HG03521 (cell line): ENCODE results near the gene LMNTD2.

Experiments used
- ATAC-seq: cut with Tn5 transposase; IDR thresholded peaks from one replicate; pipeline ENCODE4 v1.9.1; 2021; ENCODE audit warnings: mild to moderate bottlenecking, moderate library complexity; ENCODE audit not compliant: unreplicated experiment

Gene LMNTD2

DNA sequence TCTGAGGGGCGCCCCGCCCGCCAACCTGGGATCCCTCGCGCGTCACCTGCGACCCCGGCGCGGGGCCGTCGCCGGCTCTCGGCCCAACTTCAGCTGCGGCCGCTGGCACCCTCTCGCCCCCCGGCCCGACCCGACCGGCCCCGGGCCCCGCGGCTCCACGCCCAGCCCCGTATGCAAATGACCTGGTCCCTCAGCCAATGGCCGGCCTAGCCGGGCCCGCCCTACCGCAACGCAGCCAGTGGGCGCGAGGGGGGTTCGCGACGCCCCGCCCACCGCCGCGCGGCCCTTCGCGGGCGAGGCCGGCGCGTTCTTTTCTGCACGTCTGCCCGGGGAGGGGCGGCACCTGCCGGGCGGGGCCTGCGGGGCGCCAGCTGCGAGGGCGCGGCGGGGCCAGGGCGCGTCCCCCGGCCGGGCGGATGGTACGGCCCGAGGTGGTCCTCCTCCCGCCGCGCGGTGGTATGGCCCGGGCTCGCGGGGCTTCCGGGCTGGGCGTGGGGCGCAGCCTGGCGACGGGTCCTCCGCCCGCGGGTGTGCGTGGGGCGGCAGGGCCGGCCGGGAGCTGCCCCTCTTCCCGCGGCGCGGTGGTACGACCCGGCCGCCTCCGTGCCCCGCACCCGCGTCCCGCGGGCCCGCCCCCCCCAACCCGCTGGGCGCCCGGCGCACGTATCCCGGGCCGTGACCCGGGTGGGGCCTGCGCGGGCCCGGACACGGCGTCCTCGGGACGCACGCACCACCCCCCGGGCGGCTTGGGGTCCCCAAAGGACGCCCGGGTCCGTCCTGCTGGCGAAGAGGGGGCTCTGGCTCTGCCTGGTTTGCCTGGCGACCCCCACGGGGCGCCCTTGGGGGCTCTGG, 8.0 kb upstream of the LMNTD2 start:
- peak; percentile 83 for ATAC-seq

DNA sequence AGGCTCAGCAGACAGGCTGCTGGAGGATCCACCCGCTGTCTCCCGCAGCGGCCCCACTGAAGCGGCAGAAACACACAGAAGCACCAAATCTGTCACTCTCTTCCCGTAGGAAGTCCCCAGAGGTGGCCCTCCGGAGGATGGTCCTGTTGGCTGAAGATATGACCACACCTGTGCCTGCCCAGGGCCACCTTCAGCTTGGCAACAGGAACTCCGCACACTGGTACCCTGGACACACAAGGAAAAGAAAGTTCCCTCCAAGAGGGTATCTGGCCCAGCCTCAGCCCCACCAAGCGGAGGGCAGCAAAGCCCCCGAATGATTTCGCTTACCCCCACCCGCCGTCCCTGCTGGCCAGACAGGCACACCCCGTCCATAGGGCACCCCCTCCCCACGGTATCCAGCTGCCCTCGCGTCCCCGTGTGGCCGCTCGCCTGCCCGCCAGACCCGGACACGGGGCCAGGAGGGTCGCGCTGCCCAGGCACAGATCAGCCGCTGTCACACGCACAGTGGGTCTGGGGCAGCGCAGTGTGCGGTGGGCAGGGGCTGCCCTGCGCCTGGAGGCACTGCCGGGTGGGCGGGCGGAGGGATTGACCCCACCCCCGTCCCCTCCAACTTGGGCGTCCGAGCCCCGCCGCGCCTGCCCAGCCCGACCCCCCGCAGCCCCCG, 7.2 kb upstream of the LMNTD2 start:
- ATAC-seq: no peak

DNA sequence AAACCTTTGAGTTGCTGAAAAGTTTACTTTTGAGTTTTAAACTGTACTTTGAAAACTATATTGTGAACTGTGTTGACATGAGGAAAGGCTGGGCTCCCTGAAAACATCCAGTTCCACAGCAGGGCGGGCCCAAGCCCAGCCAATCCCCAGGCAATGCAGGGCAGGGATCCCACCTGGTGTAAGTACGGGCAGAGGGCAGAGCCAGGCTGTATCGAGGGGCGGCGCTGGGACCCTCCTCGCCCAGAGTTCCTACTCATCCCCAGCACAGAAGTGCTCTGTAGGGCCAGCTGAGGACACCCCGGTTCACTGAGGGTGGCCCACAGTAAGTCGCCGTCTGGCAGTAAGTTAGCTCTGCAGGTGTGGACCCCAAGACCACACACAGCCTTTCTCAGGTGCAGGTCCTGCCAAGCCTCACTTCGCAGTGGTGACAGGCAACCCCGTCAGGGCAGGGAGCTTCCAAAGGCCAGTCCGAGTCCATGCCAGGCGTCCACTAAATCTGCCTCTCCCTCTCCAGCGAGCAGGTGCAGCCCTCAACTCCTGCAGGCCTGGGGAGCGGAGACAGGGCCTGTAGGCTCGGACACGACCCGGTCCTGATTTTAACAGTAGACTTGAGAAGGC, 6.6 kb upstream of the LMNTD2 start:
- no peak for ATAC-seq

DNA sequence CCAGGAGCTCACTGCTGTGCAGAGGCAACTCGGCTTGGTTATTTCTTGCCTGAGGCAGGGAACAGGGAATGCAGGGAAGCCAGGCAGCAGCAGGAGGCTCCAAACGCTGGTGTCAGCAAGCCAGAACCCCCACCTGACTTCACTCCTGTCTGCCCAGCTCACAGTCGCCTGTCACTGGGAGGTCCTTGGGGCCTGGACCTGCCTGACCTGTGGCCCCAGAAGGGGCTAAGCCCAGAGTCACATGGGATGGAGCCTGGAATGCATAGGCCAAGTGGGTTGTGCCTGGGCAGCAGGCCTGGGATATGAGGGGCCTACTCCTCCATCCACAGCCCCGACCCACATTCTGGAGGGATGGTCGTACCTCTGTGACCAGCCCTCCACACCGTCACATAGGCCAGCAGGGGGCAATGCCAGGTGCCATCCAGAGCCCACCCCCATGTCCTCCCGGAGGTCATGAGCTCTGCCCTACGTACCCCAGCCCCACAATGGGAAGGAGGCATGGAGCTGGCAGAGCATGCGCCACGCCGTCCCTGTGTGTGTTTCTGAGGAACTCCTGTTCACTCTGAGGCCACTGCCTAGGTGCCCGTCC, 5.5 kb upstream of the LMNTD2 start:
- ATAC-seq: no peak

DNA sequence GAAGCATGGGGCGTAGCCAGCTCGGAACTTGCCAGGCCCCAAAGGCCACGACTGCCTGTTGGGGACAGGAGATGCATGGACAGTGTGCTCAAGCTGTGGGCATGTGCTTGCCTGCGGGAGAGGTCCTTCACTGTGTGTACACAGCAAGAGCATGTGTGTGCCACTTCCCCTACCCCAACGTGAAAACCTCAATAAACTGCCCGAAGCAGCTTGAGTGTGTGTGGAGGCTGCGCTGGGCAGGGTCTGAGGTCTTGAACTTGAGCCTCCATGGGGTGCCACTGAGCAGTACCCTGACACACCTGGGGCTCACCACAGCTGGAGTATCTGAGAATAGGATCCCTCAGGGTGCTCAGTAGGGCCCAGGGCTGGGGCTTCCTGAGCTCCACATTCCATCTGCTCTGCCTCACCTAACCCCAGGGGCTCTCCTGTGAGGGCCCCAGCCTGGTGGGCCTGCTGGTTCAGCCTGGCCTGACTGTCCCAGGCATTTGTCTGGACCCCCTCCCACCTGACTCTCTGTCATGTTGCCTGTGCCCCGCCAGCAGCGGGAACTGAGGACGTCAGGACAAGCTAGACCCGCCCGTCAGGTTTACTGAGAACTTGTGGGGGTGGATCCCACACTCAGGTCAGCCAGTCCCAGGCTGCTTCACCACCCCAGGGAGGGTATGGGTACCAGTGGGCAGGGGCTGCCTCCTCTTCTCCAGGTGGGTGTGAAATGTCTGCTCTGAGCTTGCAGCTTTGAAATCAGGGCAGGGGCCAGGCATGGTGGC, 3.5 kb upstream of the LMNTD2 start:
- ATAC-seq: no peak

DNA sequence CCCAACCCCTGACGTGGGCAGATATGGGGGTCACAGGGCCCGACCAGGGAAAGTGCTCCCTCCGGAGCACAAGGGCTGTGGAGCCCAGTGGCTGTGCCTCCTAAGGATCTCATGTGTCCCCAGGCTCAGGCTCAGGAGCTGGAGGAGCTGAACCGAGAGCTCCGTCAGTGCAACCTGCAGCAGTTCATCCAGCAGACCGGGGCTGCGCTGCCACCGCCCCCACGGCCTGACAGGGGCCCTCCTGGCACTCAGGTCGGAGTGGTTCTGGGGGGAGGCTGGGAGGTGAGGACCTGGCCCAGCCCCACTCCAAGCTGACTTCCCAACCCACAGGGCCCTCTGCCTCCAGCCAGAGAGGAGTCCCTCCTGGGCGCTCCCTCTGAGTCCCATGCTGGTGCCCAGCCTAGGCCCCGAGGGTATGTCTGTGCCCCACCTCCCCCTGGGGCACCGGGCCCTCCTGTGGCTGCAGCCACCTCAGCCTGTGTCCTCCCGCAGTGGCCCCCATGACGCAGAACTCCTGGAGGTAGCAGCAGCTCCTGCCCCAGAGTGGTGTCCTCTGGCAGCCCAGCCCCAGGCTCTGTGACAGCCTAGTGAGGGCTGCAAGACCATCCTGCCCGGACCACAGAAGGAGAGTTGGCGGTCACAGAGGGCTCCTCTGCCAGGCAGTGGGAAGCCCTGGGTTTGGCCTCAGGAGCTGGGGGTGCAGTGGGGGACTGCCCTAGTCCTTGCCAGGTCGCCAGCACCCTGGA, 2.7 kb upstream of the LMNTD2 start:
- no peak for ATAC-seq

DNA sequence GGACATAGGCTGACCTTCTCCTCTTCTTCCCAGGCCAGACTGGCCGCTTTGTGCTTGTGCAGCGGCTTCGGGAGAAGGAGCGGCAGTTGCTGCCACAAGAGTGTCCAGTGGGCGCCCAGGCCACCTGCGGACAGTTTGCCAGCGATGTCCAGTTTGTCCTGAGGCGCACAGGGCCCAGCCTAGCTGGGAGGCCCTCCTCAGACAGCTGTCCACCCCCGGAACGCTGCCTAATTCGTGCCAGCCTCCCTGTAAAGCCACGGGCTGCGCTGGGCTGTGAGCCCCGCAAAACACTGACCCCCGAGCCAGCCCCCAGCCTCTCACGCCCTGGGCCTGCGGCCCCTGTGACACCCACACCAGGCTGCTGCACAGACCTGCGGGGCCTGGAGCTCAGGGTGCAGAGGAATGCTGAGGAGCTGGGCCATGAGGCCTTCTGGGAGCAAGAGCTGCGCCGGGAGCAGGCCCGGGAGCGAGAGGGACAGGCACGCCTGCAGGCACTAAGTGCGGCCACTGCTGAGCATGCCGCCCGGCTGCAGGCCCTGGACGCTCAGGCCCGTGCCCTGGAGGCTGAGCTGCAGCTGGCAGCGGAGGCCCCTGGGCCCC, 1.6 kb upstream of the LMNTD2 start:
- no peak for ATAC-seq

DNA sequence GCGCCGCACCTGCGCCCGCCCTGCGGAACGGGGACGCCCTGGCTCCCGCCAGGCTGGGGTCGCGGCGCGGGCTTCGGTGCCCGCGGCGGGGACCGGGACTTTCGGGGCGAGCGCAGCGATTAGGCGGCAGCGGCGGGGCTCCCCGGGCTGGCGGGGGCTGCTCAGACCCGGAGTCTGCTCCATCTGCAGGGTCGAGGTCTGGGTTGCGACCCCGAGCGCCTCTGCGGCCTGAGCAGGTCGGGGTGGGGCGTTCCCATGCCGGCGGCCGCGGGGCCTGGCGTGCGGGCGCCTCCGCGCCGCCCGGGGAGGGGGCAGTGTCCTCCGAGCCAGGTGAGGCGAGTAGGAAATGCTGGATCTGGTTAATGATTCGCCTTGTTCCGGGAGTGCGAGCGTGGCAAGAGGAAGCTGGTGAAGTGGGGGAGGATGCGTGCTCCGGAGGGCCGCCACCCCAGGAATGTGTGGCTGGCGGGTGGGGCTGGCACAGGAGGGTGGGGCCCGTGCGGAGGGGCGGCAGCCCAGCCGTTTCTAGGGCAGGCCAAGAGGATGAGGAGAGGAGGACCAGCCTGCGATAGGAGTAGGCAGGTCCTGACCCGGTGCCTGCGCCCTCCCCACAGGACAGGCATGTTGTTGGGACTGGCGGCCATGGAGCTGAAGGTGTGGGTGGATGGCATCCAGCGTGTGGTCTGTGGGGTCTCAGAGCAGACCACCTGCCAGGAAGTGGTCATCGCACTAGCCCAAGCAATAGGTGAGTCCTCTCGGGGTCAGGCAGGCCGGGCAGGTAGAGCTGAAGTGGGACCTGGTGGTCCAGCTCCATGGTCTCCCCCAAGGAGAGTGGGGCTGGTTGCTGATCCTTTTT, 838 bp upstream of the LMNTD2 start:
- ATAC-seq: peak; percentile 17

DNA sequence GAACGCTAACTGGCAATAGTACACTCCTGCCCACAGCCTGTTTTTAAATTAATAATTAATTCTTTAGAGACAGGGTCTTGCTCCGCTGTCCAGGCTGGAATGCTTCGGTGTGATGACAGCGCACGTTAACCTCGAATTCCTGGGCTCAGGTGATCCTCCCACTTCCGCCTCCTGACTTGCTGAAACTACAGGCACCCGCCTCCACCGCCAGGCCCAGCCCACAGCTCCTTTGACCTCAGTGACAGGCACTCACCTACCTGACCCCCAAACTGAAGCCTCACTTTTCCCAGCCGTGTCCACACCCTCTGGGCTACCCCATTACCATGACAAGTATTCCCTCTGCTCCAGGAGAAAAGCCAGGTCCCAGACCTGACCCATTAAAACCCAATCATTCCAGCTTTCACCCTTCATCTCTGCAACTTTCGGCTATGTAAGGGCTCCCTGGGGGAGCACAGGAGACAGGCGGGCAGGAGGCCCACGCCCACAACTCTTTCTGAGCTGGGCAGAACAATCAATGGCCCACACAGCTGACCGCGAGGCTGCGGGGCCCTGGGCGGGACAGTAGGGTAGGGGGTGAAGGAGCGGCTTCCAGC, 730 bp downstream of the LMNTD2 start:
- no peak for ATAC-seq

DNA sequence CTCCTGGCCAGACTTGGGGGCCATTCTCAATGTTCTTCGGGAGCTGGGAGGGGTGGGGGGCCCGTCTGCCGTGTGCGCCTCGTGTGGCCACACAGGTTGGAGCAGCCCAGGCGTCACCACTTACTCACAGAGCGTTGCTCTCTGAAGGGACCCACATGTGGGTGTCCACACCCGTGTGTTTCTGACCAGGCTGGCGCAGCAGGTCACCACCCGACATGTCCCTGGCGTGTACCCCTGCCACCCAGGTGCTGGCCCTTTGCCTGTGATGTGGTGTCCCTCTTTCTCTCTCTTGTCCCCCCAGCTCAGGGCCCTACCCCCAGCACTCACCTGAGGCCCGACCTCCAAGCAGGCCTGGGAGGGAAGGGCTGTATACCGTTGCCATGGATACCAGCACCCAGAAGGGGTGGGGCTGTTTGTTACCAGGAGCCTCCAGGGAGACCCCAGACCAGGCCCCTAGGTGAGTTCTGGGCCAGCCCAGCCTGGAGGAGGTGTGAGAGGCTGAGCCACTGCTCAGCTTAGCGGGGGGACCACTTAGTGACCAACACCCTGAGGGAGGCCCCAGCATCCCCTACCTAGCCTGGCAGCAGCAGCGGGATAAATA, 1.4 kb downstream of the LMNTD2 start:
- no peak for ATAC-seq

DNA sequence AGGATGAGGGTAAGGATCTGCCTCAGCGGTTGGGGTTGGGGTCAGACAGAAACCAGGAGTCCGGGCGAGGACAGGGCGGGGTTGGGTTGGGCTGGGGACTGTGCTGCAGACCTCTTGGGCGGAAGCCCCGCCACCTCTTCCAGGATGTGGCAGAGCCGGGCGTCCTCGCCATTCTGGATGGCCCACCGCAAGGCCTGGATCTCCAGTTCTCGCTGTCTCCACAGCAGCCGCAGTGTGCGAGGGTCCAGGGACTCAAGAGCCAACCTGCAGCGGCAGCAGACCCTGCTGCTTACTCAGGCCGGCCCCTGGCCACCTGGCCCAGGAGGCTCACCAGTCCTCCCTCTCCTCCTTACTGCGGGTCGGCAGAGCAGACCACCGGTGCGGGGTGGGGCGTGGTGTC, 2.0 kb downstream of the LMNTD2 start:
- ATAC-seq: no peak

DNA sequence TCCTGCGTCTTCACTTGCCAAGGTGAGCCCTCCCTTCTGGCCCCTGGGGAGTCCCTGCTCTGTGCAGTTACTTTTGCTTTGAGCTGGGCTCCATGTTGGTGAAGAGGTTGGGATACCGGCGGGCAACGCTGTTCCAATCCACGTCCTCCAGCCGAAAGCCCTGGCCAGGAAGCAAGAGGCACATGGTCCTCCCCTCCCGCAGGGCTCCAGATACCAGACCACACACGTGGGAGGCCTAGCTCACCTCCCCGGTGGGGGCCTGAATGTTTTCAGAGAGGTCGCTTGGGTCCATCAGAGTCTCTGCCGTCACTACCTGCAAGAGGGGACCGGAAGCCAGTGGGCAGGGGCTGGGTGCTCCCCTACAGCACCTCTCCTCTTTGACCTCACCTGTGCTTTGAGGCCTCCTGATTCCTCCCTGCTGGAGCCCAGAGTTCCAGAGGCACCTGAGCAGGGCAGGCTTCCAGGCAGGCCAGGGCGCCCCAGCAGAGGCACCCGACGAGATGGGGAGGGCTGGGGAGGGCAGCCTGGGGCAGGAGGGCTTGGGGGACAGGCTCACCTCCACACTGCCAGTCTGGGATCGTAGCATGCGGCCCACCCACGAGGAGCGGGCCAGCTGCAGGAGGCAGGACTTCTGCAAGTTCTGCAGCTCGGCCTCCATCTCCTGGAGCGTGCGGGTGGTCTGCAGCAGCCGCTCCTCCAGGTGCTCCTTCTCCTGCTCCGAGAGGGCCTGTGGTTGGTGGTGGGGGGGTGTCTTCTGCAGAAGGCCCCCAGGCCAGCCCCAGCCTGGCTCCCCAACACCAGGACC, 3.0 kb downstream of the LMNTD2 start:
- no peak for ATAC-seq

DNA sequence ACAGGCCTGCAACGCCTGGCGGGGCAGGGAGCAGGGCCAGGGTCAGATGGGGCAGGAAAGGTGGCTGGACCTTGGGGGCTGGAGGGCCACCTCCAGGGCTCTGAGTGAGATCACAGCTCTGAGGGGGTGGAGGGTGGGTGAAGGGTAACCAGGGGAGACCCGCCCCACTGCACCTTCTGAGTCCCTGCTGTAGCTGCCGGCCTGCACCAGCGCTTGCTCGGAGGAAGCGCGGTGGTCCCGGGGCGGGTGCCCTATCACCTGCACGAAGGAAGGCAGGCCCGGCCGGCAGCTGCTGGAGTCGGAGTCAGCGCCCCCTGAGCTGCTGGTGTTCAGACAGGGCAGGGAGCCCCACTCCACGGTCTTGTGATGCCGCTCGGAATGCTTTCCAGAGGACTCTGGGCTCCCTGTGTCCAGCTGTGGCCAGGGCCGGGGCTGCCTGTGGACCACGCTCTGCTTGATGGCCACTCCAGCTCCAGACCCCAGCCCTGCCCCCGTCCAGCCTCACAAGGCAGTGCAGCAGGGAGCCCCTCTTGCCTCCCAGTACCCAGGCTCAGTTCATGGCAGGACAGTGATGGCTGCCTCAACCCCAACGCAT, 3.8 kb downstream of the LMNTD2 start:
- ATAC-seq: no peak

DNA sequence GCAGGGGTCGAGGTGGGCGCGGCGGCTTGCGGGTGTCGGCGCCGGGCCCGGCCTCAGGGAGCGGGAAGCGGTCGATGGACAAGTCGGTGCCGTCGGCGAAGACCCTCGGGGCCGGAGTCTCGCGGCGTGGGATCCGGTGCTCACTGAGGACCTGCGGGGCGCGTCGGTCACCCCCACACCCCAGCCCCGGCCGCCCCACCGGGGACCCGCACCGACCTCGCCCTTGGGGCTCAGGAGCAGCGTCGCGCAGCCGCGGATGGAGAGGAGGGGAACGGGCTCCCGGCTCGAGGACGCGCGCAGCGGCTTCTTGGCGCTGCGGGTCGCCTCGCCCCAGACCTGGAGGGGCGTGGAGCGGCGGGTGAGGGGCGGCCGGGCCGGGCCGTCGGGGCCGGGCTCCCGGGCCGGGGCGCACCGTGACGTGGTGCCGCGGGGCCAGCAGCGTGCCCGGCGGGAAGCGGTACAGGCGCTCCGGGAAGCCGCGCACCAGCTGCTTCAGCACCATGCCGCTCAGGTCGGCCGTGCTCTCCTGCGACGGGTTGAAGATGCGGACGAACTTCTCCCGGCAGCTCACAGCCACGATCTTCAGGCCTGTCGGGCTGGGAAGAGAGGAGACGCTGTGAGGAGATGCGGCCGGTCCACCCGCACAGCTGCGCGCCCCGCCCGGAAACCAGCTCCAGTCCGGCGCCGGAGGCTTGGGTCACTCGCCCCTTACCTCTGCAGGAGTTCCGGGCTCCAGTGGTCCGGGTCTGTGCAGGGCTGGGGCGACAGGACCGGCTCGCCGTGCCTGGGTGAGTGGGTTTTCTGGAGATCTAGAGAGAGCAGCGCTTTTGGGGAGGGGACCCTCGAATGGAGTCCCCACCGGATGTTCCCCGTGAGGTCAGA, 4.5 kb downstream of the LMNTD2 start:
- no peak for ATAC-seq

DNA sequence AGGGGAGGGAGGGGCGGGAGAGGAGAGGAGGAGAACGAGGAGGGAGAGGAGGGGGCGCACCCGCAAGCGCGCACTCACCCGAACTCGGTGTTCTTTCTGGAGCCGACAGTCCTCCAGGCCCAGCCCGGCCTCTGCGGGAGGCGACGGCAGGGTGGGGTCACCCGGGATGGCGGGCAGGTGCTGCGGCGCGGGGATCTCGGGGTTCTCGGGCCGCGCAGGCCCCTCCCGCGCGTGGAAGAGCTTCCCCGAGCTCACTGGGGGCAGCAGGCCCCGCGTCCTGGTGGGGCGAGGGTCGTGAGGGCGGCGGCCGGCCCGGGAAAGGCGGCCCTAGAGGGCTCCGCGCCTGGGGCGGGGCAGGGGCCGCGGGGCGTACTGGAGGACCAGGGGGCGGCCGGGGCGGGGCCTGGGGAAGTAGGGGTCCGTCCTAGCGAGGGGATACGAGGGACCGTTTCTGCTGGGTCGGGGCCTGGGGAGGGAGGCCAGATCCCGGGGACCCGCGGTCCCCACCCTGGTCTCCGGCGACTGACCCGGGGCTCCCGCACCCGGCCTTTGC, 5.2 kb downstream of the LMNTD2 start:
- ATAC-seq: no peak
